Epithelial cell of proximal tubule (primary cell): Measurements from ENCODE around the gene ENDOD1. TPM values are rescaled to one million over a fixed set of nuclear protein-coding genes. Genes with fewer than 3 reads are reported as not detected.
A peak's percentile ranks its signal among the peaks of the same experiment; 100 is the strongest.

Experiments
- DNase-seq: peaks from one replicate; pipeline ENCODE4 v3.0.0-alpha.2; 2011; ENCODE audit warnings: low read depth
- H3K4me3 ChIP-seq: 2 replicates; pipeline ENCODE4 v1.5.1; 2011; ENCODE audit warnings: low read depth, mild to moderate bottlenecking, low read length
- CTCF ChIP-seq: conservative IDR thresholded peaks from 2 replicates; pipeline ENCODE4 v1.5.1; 2012; ENCODE audit warnings: low read depth, mild to moderate bottlenecking, low read length
- total RNA-seq: library from RNA; depleted of rRNA; stranded (reverse); fragments of >200 nt; gene quantifications from 2 replicates; pipeline ENCODE4 v1.2.3, GENCODE V29; 2015

ENDOD1 gene
- total RNA-seq, 1 donor from 2014 or later = 36.6 TPM

GRCh38 chr11:95054356-95054755, 35.3 kb upstream of the ENDOD1 start:
- H3K4me3 ChIP-seq = no peak overlapping the region
- TF ChIP-seq CTCF = no peak
- DNase-seq = no peak

- no peak overlapping the region for H3K4me3 ChIP-seq
- no peak for DNase-seq
- TF ChIP-seq CTCF = no peak
Measured at GRCh38 chr11:95055283-95055897, 34.3 kb upstream of the ENDOD1 start.

- H3K4me3 ChIP-seq = no peak overlapping the region
Measured at GRCh38 chr11:95057959-95058358, 31.7 kb upstream of the ENDOD1 start.

GRCh38 chr11:95058621-95059020, 31.0 kb upstream of the ENDOD1 start:
- no peak for DNase-seq
- TF ChIP-seq CTCF = no peak

More at GRCh38 chr11:95057959-95058358, 31.7 kb upstream of the ENDOD1 start:
- TF ChIP-seq CTCF = no peak
- DNase-seq = no peak

GRCh38 chr11:95059046-95059445, 30.6 kb upstream of the ENDOD1 start:
- no peak overlapping the region for H3K4me3 ChIP-seq
- no peak for TF ChIP-seq CTCF
- DNase-seq = no peak

More at GRCh38 chr11:95058621-95059020, 31.0 kb upstream of the ENDOD1 start:
- H3K4me3 ChIP-seq = no peak overlapping the region

GRCh38 chr11:95065336-95065735, 24.3 kb upstream of the ENDOD1 start:
- no peak overlapping the region for H3K4me3 ChIP-seq
- DNase-seq = no peak
- TF ChIP-seq CTCF = no peak

- H3K4me3 ChIP-seq = peak within 1 kb of the TSS; percentile 65
- DNase-seq = no peak
- TF ChIP-seq CTCF = no peak
Measured at GRCh38 chr11:95066716-95067038, 23.0 kb upstream of the ENDOD1 start, which contains the start of gene SRSF8. TSS of gene SRSF8 (plus strand) at chr11:95066919. CDS start at chr11:95067227, 308 bp downstream.
